Activated CD4-positive, alpha-beta memory T cell treated with anti-CD3 and anti-CD28 coated beads for 36 hours (primary cell): ENCODE measurements around the gene SPATA46. TPM values are rescaled to one million over a fixed set of nuclear protein-coding genes. Genes with fewer than 3 reads are reported as not detected.
"Not testable (repeated sequence)": the region's sequence is repeated elsewhere in the genome, so short reads cannot be mapped to it uniquely, and the experiment has no call there.

Experiments used
- CTCF ChIA-PET: fragments of 350-600 bp; sonication (Branson Sonifier 250); formaldehyde crosslinking; loops from one replicate; lab custom pipeline; 2021; ENCODE audit warnings: antibody characterized with exemption, inconsistent platforms; lab: Charles Lee
- POLR2A ChIA-PET: fragments of 350-600 bp; sonication (Branson Sonifier 250); formaldehyde crosslinking; loops from one replicate; lab custom pipeline; 2021; ENCODE audit warnings: antibody characterized with exemption; lab: Charles Lee
- DNase-seq: peaks from one replicate; pipeline ENCODE4 v3.0.0-alpha.2; 2020
- H3K27ac Mint-ChIP-seq: one replicate; pipeline ENCODE4 v1.8.0; 2021; ENCODE audit warnings: mixed read lengths
- H3K27me3 Mint-ChIP-seq: one replicate; pipeline ENCODE4 v1.8.0; 2021; ENCODE audit warnings: mixed read lengths
- H3K36me3 Mint-ChIP-seq: one replicate; pipeline ENCODE4 v1.8.0; 2021; ENCODE audit warnings: mixed read lengths
- H3K4me1 Mint-ChIP-seq: one replicate; pipeline ENCODE4 v1.8.0; 2021; ENCODE audit warnings: low read depth, mixed read lengths
- H3K4me3 Mint-ChIP-seq: one replicate; pipeline ENCODE4 v1.8.0; 2021; ENCODE audit warnings: mild to moderate bottlenecking, mixed read lengths
- H3K9me3 Mint-ChIP-seq: one replicate; pipeline ENCODE4 v1.8.0; 2021; ENCODE audit warnings: mixed read lengths
- intact Hi-C: fragments of 100-400 bp; cut with micrococcal nuclease; formaldehyde crosslinking; loops from one replicate; pipeline ENCODE4 v1.15.1; 2023
- total RNA-seq, 2 experiments: library from RNA; stranded (reverse); gene quantifications; one replicate each; pipeline ENCODE4 v1.2.3, GENCODE V29; 2021

Gene SPATA46
- total RNA-seq, 2 experiments from 2014 or later, result not detected

DNA sequence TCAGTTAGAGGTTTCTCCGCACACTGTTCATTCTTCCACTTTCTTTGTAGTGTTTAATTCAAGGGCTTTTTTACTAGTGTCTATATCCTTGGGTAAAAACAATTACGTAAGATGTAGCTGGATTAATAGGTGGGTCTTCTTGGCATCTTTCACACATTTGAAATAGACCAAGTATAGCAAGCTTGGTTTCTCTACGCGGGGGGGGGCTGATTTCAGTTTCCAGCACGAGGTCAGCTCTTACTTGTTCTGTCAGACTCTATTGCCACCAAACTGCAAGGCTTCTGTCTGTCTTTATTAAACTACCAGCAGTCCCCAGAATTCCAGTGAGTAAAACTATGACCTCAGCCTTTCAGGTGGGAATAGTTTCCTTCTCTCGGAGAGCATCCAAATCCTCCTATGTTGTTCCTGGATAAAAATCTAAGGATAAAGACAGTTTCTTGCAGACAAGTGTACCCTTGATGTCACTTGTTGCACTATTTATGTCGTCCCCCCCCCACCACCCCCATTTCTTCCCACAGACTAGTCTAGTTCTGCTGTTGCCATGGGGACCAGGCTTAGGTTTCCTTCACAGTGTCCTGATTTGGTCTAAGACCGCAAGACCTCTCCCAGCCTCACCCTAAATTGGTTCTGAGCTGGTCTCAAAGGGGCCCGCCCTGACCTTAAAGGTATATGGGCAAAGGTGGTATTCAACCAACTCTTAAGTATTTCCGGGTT is 17.0 kb downstream of the SPATA46 start:
- no peaks in the 10 kb centered on the region for H3K4me1 Mint-ChIP-seq
- peaks cover 4% of the 10 kb centered on the region for H3K27me3 Mint-ChIP-seq
- no peak overlapping the region for H3K27ac Mint-ChIP-seq
- H3K9me3 Mint-ChIP-seq, result no peaks in the 10 kb centered on the region
- intact Hi-C loops, result no loop called here
- H3K36me3 Mint-ChIP-seq, result no peaks in the 10 kb centered on the region
- CTCF ChIA-PET, result interaction anchor here (0.6 kb wide), 1 partner anchor 11 kb away, joined by 3 read pairs; no protein-coding TSS in a partner anchor
- POLR2A ChIA-PET, result no interaction called here
- no peak for DNase-seq
- no peak overlapping the region for H3K4me3 Mint-ChIP-seq

DNA sequence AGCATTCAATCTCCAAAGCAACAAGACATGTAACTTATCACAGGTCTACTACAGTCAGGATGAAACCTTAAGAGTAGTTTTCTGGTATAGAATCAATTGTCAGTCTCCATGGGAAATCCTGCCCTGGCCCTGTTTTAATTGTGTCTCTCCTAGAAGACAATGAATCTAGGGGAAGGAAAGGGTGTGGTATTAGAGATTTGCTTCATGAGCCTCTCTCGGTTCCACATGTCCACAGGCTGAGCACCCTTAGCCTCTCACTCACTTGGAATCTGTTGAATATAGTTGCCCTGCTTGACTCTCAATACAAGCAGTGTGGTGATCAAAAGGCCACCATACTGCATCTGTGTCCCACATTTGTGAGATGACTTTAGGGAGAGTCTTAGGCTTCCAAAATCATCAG is 17.7 kb downstream of the SPATA46 start:
- Mint-ChIP-seq H3K27me3 (peaks cover 4% of the 10 kb centered on the region), H3K27ac (no peak overlapping the region), H3K4me3 (no peak overlapping the region), H3K9me3 (no peaks in the 10 kb centered on the region), H3K4me1 (no peaks in the 10 kb centered on the region), H3K36me3 (no peaks in the 10 kb centered on the region)
- no peak for DNase-seq
- intact Hi-C loops, result no loop called here
- ChIA-PET POLR2A (no interaction called here), CTCF (interaction anchor here (0.6 kb wide), 1 partner anchor 10 kb away, joined by 3 read pairs; no protein-coding TSS in a partner anchor)

DNA sequence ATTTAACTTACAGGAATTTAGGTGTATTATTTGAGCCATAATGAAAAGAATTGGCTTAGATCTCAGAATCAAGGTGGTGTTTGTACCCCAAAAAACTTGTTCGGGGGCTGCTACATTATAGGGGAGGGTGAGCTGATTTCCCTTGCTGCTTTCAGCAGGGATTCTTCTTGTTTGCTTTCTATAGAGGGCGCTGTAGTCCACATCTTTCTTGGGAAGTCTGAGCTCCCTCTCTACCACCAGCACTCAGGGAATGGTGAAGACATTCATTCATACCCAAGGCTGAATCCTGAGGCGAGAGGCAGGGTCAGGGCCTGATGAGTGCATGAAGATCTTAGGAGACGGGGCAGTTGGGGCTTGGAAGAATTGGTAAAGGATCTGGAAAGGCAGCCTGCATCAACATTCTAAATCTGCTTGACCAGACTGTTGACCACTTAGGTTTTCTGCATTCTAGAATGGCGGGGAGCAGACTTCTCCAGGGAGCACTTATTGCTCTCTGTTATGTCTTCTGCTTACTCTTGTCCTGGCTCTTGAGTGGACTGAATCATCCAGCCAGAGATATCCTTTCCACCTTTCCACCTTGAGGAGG is 18.9 kb downstream of the SPATA46 start:
- CTCF ChIA-PET, result interaction anchor here (0.6 to 1.0 kb wide), 3 partner anchors 34 to 301 kb away, joined by 3 to 4 read pairs (median 3); no protein-coding TSS in a partner anchor
- H3K4me1 Mint-ChIP-seq, result no peaks in the 10 kb centered on the region
- no peaks in the 10 kb centered on the region for H3K9me3 Mint-ChIP-seq
- no peak overlapping the region for H3K4me3 Mint-ChIP-seq
- H3K27ac Mint-ChIP-seq, result no peak overlapping the region
- no peak for DNase-seq
- POLR2A ChIA-PET, result no interaction called here
- no peaks in the 10 kb centered on the region for H3K36me3 Mint-ChIP-seq
- intact Hi-C loops, result loop anchor here (1.0 kb wide), 1 partner anchor 35 kb away; no protein-coding TSS in a partner anchor
- H3K27me3 Mint-ChIP-seq, result peaks cover 7% of the 10 kb centered on the region

DNA sequence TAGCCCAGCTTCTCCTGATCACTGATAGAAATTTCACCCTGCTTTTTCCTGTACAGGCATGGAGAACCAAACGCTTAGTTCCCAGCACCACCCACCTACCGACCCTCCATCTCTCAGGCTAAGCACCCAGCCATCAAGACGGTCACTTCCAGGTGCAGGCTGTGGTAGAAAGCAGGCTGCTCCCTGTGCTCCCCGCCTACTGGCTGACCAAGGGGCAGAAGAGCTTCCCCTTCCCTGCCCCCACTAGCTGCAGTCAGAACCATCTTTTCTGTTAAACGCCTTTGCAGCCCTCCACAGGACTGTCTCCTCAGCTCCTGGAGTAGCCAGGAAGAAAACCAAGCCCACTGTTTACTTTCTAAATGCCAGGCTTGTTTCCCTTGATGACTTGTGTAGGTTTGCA is 23.0 kb downstream of the SPATA46 start:
- ChIA-PET POLR2A (no interaction called here), CTCF (interaction anchor here (1.2 kb wide), 1 partner anchor 259 kb away, joined by 3 read pairs; no protein-coding TSS in a partner anchor)
- Mint-ChIP-seq H3K36me3 (no peaks in the 10 kb centered on the region), H3K27me3 (peaks cover 11% of the 10 kb centered on the region), H3K4me3 (no peak overlapping the region), H3K4me1 (no peaks in the 10 kb centered on the region), H3K27ac (no peak overlapping the region), H3K9me3 (no peaks in the 10 kb centered on the region)
- intact Hi-C loops, result no loop called here
- no peak for DNase-seq

DNA sequence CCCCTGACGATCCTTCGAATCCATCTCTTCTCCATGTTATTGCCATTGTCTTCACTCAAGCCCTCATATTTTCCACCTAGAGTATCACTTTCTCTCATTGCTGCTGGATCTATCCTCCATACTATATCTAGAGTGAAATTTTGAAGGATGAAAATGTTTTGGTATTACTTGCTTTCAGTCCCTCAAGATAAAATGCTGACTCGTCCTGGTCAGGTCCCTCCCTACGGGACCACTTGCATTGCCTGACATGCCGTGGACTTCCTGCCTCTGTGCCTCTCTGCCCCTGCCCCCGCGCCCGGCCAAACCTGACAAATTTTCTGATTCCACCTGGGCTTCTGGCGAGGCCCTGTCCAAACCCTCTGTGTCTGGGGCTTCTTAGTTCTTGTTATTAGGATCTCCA is 23.6 kb downstream of the SPATA46 start:
- intact Hi-C loops, result no loop called here
- no peaks in the 10 kb centered on the region for H3K9me3 Mint-ChIP-seq
- no peaks in the 10 kb centered on the region for H3K36me3 Mint-ChIP-seq
- CTCF ChIA-PET, result interaction anchor here (1.2 kb wide), 1 partner anchor 260 kb away, joined by 3 read pairs; no protein-coding TSS in a partner anchor
- H3K4me1 Mint-ChIP-seq, result no peaks in the 10 kb centered on the region
- no peak overlapping the region for H3K27ac Mint-ChIP-seq
- peaks cover 11% of the 10 kb centered on the region for H3K27me3 Mint-ChIP-seq
- H3K4me3 Mint-ChIP-seq, result no peak overlapping the region
- POLR2A ChIA-PET, result no interaction called here
- DNase-seq, result no peak

DNA sequence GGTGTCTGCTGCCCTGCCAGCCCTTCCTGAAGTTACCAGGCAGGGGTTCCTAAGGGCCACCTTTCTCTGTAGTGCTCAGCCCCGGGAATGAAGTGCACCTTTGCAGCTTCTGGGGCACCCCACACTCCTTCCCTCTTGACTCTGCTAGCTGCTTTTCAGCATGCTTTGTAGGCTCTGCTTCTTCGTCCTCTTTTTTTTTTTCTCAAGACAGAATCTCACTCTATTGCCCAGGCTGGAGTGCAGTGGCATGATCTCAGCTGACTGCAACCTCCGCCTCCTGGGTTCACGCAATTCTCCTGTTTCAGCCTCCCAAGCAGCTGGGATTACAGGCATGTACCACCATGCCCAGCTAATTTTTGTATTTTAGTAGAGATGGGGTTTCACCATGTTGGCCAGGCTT is 24.8 kb downstream of the SPATA46 start:
- H3K27me3 Mint-ChIP-seq, H3K4me3 Mint-ChIP-seq, H3K9me3 Mint-ChIP-seq: not testable (repeated sequence)

DNA sequence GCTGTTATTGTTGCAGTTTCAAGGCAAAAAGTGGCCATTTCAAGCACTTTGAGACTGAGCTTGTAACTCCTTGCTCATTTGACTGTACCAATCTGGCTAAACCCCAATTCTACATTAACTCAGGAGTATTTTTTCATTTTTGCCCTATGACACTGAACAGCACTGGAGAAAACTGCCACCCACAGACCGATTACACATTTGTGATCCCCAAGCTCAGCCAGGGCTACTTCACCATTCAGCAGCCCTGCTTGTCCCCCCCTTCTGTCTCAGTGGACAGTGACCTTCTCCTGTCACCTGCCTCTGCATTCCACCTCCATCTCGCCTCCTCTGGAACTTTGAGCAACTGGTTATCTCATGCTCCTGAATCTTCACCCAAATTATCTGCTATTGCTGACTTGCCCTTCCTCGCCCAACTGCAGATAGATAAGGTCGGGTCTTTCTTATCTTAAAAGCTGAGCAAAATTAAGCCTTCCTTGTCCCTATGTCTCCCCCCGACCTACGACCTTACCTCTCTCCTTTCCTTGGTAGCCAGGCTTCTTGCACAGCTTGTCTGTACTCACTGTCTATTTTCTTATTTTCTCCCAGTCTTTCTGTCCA is 25.3 kb downstream of the SPATA46 start:
- no peaks in the 10 kb centered on the region for H3K36me3 Mint-ChIP-seq
- no peaks in the 10 kb centered on the region for H3K4me1 Mint-ChIP-seq
- intact Hi-C loops, result no loop called here
- DNase-seq, result no peak
- no peak overlapping the region for H3K4me3 Mint-ChIP-seq
- H3K27ac Mint-ChIP-seq, result no peak overlapping the region
- peaks cover 7% of the 10 kb centered on the region for H3K27me3 Mint-ChIP-seq
- ChIA-PET POLR2A (no interaction called here), CTCF (no interaction called here)
- H3K9me3 Mint-ChIP-seq, result no peaks in the 10 kb centered on the region

More for the DNA sequence above, 24.8 kb downstream of the SPATA46 start:
- H3K27ac Mint-ChIP-seq, DNase-seq, POLR2A ChIA-PET, intact Hi-C loops, H3K4me1 Mint-ChIP-seq, CTCF ChIA-PET, H3K36me3 Mint-ChIP-seq: not testable (repeated sequence)

DNA sequence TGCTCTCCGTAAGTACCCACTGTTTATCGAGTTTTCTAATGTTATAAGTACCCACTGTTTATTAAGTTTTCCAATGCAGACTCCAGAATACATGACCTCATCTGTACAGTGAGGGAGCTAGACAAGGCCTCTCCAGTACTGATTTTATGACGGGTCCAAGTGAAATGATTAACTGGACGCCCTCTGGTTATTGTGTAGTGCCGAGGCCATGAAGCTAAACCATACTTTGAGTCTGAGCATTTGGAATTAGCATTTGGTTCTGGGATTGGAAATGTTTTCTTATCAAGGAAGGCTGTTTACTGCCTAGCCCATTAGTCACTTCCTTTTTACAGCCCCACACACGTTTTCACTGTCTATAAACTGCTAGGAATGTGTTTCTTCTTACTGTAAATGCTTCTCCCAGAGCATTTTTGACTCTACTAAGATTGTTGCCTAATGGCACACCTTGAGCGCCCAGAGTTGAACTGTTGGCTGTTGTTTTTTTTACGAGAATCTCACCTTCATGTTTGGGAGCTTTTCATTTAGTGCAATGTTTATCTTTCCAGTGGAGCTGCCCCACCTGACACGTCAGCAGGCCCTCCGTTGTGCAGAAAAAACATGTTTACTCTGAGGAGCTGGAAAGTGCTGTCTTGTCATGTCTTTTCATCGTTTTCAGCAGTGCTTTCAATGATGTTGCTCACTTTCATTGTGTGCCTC is 26.9 kb downstream of the SPATA46 start:
- H3K4me3 Mint-ChIP-seq, result no peak overlapping the region
- no peak overlapping the region for H3K27ac Mint-ChIP-seq
- no peaks in the 10 kb centered on the region for H3K4me1 Mint-ChIP-seq
- ChIA-PET POLR2A (no interaction called here), CTCF (no interaction called here)
- intact Hi-C loops, result no loop called here
- DNase-seq, result no peak
- no peaks in the 10 kb centered on the region for H3K9me3 Mint-ChIP-seq
- no peaks in the 10 kb centered on the region for H3K36me3 Mint-ChIP-seq
- H3K27me3 Mint-ChIP-seq, result peaks cover 7% of the 10 kb centered on the region

DNA sequence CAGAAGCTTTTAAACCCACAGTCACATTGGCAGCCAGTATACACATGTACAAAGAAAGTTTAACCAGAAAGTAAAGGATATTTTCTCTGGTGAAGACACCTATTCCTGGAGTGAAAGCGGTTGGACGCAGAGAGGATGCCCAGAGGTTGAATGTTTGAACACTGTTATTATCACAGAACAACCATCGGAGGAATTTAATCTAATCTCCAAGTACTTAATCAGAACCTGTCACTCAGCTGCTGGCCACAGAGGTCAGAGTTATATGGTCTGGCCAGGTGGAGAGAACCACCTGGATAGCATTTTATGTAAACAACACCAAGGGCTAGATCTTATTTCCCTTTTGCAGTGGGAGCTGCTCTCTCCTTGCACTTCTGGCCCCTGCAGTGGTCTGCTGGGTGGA is 29.4 kb downstream of the SPATA46 start:
- DNase-seq, result no peak
- Mint-ChIP-seq H3K4me1 (no peaks in the 10 kb centered on the region), H3K27me3 (peaks cover 7% of the 10 kb centered on the region), H3K27ac (no peak overlapping the region), H3K36me3 (no peaks in the 10 kb centered on the region), H3K4me3 (no peak overlapping the region), H3K9me3 (no peaks in the 10 kb centered on the region)
- intact Hi-C loops, result no loop called here
- ChIA-PET CTCF (no interaction called here), POLR2A (no interaction called here)

DNA sequence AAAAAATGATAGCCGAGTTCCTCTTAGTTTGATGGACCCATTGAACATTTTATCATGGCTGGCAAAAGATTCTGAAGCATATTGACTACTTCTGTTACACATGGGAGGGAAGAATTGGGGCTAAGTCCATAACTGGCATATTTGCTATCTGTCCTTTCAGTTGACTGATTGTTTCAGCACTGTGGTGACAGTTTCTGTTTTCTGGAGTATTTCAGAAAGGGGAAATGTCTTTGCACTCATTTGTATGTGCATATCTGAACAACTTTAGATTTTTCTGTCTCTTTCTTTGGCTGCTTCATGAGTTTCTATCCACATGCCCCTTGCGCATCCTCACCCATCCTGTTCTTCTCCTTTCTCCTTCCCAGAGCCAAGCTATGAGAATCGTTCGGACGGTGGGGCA is 33.2 kb downstream of the SPATA46 start:
- Mint-ChIP-seq H3K4me3 (no peak overlapping the region), H3K9me3 (no peaks in the 10 kb centered on the region), H3K36me3 (no peaks in the 10 kb centered on the region), H3K27me3 (peaks cover 6% of the 10 kb centered on the region), H3K27ac (no peak overlapping the region), H3K4me1 (no peaks in the 10 kb centered on the region)
- DNase-seq, result no peak
- ChIA-PET CTCF (no interaction called here), POLR2A (no interaction called here)
- intact Hi-C loops, result no loop called here

DNA sequence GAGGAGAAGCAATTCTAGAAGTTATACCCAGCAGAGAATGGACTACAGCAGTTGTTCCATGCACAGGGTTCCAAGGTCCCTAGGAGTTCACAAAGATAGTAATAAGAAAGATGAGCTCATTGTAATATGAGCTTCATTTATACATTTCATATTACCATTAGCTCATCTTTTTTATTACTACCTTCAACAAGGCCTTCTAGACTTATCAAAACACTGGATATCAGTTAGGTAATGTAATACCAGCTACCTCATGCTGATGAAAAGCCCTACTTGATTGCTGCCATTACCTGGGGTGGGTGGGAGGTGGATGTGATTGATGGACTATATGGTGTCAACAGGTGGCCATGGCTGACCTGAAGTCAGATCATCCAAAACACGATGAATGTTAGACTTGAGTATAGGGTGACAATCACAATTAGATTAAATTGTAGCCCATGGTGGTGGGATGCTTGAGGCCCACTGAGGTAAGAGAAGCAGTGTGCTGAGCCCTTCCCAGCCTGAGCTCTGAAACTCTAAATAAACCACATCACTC is 34.1 kb downstream of the SPATA46 start:
- Mint-ChIP-seq H3K27ac (no peak overlapping the region), H3K9me3 (no peaks in the 10 kb centered on the region), H3K36me3 (no peaks in the 10 kb centered on the region), H3K4me3 (no peak overlapping the region), H3K4me1 (no peaks in the 10 kb centered on the region), H3K27me3 (peaks cover 10% of the 10 kb centered on the region)
- intact Hi-C loops, result no loop called here
- POLR2A ChIA-PET, result no interaction called here
- no peak for DNase-seq
- CTCF ChIA-PET, result no interaction called here
